Stomach (tissue), 4 donors: ENCODE data around the gene TIMM10B.

Experiments used
- CTCF ChIP-seq, 7 experiments: fragments of 450-650 bp in 4 of 7; fragments of 200-600 bp in 3 of 7; sonication (generic) in 3 of 7; IDR thresholded peaks; one replicate each; pipeline ENCODE4 v1.5.1; 2016 to 2019; ENCODE audit warnings: antibody characterized with exemption in 7 of 7, control low read depth in 2 of 7, mild to moderate bottlenecking in 1 of 7
- POLR2A ChIP-seq, 4 donors: fragments of 450-650 bp; IDR thresholded peaks; one replicate each; pipeline ENCODE4 v1.6.1; 2016; ENCODE audit warnings: antibody characterized with exemption in 4 of 4, control low read depth in 2 of 4, mild to moderate bottlenecking in 1 of 4, moderate library complexity in 1 of 4
- POLR2AphosphoS5 ChIP-seq, 3 donors: sonication (generic); formaldehyde crosslinking; IDR thresholded peaks; one replicate each; pipeline ENCODE4 v1.6.1; 2016; ENCODE audit warnings: antibody characterized with exemption in 3 of 3

GRCh38 chr11:6456361-6457073, 24.8 kb upstream of the TIMM10B start:
- TF ChIP-seq POLR2A (IDR thresholded peaks at IDR 0.05) (no peak), CTCF (IDR thresholded peaks at IDR 0.05) (no peak), POLR2AphosphoS5 (IDR thresholded peaks at IDR 0.05) (no peak)
